Activated CD8-positive, alpha-beta memory T cell treated with anti-CD3 and anti-CD28 coated beads, Interleukin-2, amount 50 U/mL, for 24 hours (primary cell): Measurements from ENCODE around the gene NPHP4.

Experiments used
- DNase-seq: peaks from one replicate; pipeline ENCODE4 v3.0.0-alpha.2; 2020; ENCODE audit errors: extremely low read depth

Gene NPHP4

GRCh38 chr1:5877683-5878530 lies 114.3 kb downstream of the NPHP4 start:
- DNase-seq = no peak

DNA sequence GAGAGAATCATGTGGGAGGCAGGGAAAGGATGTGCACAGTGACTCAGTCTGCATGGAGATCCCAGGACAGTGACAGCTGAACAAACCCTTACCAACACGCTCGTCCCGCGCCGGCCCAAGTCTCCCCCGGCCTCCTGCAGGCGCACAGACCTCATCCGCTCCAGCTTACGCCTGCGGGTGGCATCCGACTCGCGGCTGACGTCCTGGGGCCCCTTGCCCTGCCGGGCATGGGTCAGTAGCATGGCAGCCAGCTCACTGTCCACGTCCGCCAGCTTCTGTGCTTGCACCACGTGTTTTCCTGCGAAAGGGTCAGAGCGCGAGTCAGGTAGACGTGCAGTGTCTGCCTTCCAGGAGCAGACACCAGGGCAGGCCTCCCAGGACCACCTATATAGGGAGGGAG lies 115.2 kb downstream of the NPHP4 start:
- DNase-seq = no peak

DNA sequence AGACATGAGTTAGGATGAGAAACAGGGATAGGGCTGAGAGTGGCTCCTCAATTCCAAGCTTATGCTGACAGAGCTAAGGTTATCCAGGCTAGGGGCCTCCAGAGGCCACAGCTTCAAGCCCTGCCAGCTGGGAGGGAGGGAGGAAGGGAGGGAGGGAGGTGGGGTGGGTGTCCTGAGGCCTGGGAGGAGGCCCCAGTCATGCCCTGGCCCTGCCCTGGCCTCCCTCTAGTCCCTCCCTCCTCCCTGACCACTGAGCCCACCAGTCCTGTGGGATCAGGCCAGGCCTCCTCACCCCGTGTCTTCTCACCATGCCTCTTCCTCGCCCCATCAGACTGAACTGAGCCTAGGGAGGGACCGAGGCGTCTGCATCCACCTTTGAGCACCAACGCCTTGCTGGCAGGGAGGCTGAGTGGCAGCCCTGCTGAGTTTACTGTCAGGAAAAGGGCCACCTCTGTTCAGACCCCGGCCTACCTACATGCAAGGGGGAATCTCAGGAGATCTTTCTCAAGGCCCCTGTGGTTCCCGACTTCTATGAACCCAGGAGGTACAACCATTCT lies 116.1 kb downstream of the NPHP4 start:
- DNase-seq = no peak

- DNase-seq = no peak
Observed at GRCh38 chr1:5875345-5875910, 116.8 kb downstream of the NPHP4 start.

DNA sequence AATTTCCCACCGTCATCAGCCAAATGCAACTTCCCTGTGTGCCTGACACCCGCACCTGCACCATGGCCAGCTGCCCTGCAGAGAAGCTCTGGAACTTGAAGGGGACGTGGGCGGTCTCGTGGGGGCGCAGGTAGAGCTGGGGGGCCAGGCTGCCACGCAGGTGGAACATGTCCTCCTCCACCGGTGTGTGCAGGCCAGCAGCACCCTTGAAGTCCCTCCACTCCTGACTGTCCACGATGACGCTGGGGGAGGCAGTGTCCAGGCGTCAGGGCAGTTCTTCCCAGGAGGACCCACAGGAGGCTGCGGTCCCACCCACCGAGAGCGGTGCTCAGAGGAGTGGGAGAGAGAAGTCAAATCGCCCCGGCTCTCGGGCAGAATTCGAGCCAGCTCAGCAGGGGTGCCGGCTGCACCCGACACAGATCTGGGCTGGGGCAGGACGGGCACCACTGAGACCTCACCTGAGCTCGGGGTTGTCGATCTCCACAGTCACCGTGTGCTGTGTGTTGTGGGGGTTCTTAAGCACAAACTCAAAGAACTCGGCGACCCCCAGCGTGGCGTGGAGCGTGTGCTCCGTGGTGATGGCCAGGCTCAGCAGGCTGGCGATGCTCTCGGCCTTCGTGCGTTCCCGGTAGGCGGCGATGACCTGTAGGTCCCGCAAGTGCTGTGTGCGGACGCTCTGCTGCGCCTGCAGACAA lies 117.7 kb downstream of the NPHP4 start:
- DNase-seq = no peak

DNA sequence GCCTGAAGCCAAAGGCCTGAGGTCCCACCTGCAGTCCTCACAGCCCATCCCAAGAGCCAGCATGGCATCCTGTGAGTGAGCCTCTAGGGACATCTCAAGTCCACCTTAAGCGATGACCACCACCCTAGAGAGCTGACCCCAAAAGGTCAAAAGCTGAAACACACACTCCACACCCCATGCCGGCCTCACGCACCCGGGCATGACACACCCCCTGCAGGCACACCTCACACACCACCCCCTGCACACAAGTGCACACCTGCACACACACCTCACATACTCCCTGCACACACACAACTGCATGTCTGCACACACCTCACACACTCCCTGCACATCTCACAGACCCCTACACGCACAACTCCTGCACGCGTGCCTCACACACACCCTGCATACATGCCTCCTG lies 118.7 kb downstream of the NPHP4 start:
- DNase-seq = no peak

GRCh38 chr1:5872886-5873285 lies 119.3 kb downstream of the NPHP4 start:
- no peak for DNase-seq

DNA sequence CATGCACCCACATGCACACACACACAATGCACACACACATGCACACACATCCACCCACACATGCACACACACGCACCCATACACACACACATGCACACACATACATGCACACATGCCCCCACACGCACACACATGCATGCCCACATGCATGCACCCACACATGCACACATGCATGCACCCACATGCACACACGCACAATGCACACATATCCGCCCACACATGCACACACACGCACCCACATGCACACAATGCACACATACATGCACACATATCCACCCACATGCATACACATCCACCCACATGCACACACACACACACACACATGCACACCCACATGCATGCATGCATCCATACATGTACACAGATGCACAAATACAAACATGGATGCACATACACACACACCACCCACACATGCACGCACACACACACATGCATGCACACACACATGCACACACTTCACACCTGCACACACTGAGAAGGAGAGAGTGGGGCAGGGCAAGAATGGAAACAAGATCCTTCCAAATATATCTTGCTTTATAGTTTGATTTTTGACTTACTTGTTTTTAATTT lies 123.2 kb downstream of the NPHP4 start:
- no peak for DNase-seq

GRCh38 chr1:5865774-5866173 lies 126.5 kb downstream of the NPHP4 start:
- no peak for DNase-seq

GRCh38 chr1:5865056-5865455 lies 127.2 kb downstream of the NPHP4 start:
- DNase-seq = no peak

GRCh38 chr1:5864256-5864655 lies 128.0 kb downstream of the NPHP4 start:
- DNase-seq = no peak

- DNase-seq = no peak
Observed at GRCh38 chr1:5863238-5863637, 129.0 kb downstream of the NPHP4 start.

DNA sequence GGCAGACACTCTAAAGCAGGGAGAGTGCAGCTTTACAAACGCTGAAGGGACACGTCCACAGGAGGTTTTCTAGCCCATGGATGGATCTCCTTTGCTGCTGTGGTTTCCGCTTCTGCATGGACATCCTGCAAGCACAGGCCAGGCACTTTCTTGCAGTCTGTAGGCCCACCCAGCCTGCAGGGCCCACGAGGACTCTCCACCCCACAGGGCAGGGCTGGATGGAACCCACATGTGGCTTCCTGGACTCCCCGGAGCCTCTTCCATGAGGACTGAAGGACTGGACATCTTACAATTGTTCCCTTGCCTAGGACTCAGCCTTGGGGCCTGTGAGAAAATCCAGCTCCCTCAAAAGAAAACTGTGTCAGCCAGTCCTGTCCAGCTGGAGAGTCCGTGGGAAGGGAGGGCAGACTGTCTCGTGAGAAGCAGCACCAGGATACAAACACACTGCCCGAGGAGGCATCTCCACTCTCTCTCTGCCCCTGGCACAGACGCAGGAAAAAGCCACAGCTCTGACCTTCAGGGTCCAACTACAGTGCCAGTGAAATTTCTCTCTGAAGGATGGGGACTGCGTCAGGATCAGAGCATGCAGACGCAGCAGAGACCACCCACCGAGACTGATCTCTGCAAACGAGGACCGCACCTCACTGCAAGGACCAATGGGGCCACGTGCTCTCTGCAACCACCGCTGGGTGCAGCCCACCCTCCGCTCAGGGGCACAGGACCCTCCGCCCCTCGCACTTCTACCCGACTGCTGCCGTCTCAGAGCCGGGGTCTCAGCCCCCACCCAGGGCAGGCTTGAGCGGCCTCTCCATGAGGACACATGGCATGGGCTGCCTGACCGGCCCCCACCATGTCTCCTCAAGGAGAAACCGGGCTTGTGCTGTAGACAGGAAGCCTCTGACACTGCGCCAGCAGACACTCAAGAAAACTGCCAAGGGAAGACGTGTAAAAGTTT lies 130.1 kb downstream of the NPHP4 start:
- DNase-seq = no peak

DNA sequence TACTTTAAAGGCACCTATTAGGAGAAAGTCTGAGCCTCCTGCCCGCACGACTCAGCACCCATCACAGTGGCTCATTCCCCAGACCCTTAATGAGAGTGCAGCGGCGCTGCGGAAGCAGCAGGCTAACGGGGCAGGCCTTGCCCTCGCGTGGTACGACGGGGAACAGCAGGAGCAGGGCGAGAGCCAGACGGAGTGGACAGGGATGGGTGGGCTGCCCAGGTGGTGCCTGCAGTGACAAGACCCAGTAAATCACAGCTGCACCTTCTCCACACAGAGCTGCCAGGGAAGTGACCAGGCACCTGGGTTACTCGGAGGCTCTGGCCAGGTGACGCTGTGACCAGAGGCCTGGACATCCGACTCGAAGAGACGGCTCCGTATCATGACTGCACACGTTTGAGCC lies 131.9 kb downstream of the NPHP4 start:
- DNase-seq = no peak

GRCh38 chr1:5859766-5860165 lies 132.5 kb downstream of the NPHP4 start:
- DNase-seq = no peak

DNA sequence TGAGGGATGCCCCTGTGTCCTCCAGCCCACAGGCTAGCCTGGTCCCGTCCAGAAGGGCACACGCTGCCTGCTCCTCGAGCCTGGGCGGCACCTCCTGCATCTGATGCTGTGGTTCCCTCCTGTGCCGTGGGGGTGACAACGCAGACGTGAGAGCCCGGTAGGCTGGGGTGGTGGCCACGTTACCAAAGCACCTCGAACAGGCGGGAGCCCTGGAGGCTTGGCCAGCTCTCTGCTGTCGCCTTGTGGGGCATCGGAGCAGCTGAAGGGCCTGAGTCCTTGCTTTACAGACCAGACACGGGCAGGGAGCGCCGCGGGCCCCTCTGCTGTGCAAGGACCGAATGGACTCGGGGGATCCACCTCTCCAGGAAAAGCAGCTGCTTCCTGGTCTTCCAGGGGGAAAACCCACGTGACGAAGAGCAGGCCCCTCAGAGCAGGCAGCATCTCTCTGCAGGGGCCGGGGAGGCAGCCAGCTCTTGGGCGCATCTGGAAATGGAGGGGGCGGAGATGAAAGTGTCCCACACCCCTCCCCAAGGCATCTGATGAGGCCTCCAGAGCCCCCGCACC lies 133.3 kb downstream of the NPHP4 start:
- DNase-seq = no peak

GRCh38 chr1:5858246-5858645 lies 134.0 kb downstream of the NPHP4 start:
- no peak for DNase-seq

DNA sequence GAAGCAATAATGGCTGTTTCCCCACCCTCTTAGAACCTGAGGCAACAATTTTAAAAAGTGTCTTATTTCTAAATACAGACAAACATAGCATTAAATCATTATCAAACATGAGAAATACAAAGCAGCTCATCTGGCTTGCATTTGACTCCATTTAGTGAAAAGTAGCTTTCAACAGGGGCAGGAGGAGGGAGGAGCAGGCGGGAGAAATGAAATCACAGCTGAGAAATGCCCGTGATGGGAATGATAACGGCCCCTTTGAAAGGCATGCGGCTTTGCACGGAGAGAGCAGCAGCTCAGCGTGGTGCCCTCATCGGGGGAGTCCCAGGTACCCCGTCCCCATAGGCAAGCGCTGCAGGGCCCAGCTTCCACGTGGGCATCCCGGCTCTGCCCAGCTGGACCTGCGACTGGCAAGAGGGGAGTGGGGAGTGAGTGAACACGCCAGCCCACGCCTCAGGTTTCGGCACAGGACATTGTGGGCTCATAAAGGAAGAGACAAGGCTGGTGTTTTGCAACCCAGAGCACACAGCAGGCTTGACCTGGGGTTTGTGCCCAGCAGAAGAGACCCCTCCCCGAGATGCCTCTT lies 134.6 kb downstream of the NPHP4 start:
- no peak for DNase-seq

DNA sequence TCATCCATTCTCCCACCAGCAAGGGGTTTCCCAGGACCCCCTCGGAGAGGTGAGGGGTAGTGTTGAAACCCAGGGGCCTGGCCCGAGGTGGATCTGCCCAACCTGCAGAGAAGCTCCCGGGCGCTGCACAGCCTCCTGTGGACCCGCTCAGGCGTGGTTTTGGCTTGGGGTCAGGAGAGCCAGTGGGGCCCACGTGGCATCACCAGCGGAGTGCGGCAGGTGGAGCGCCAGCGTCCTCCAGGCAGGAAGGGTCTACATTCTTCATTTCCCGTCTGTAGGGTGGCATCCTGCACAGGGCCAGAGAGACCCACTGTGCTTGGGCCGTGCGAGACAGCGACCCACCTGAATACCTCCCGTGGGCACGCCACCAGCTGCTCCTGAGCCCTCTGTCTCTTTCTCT lies 135.2 kb downstream of the NPHP4 start:
- DNase-seq = no peak

DNA sequence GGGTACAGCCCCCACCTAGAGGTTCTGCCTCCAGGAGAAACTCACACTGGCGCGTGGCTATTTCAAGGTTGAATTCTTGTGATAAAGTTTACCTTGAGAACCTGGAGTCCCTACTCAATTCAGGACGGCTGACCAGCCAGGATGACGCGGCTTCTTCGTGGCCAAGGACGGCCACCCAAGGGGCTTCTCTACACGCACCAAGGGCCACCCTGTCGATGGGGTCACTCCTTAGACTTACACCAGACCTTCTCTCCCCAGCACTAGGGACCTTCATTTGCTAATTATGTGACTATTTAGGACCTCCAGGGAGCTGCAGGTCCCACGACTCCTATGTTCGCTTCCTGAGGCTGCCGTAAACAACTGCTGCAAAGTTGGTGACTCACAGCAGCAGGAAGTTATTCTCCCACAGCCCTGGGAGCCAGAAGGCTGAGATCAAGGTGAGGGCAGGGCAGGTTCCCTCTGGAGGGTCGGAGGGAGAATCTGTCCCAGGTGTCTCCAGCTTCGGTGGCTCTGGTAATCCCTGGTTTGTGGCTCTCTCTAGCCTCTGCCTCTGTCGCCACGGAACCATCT lies 135.9 kb downstream of the NPHP4 start:
- no peak for DNase-seq
